Measurements from ENCODE around the gene MTCL3. TPM values are rescaled to one million over a fixed set of nuclear protein-coding genes. Genes with fewer than 3 reads are reported as not detected.
"Not testable (repeated sequence)": the region's sequence is repeated elsewhere in the genome, so short reads cannot be mapped to it uniquely, and the experiment has no call there.

MTCL3 gene

GRCh38 chr6:127441881-127442280, 77.3 kb downstream of the MTCL3 start:
- Histone ChIP-seq H3K4me1 (ENCODE audit: insufficient read depth, low read length) (no peaks in the 10 kb centered on the region), H3K27me3 (ENCODE audit: insufficient read depth, low read length) (no peaks in the 10 kb centered on the region)

GRCh38 chr6:127439718-127440117, 79.4 kb downstream of the MTCL3 start:
- no peaks in the 10 kb centered on the region for H3K9me3 ChIP-seq (ENCODE audit: low read depth, low read length)
- no peaks in the 10 kb centered on the region for H3K27me3 ChIP-seq (ENCODE audit: insufficient read depth, low read length)
- H3K4me1 ChIP-seq (ENCODE audit: insufficient read depth, low read length) = no peaks in the 10 kb centered on the region
- no peak overlapping the region for H3K4me3 ChIP-seq (ENCODE audit: low read length)

More at GRCh38 chr6:127441881-127442280, 77.3 kb downstream of the MTCL3 start:
- Histone ChIP-seq H3K9me3 (ENCODE audit: low read depth, low read length) (no peaks in the 10 kb centered on the region), H3K4me3 (ENCODE audit: low read length) (no peak overlapping the region)

GRCh38 chr6:127436578-127437110, 82.5 kb downstream of the MTCL3 start:
- H3K27me3 ChIP-seq (ENCODE audit: insufficient read depth, low read length) = no peaks in the 10 kb centered on the region
- H3K4me3 ChIP-seq (ENCODE audit: low read length) = no peak overlapping the region
- H3K4me1 ChIP-seq (ENCODE audit: insufficient read depth, low read length) = no peaks in the 10 kb centered on the region
- H3K9me3 ChIP-seq (ENCODE audit: low read depth, low read length) = no peaks in the 10 kb centered on the region

GRCh38 chr6:127435626-127436220, 83.4 kb downstream of the MTCL3 start:
- H3K27me3 ChIP-seq (ENCODE audit: insufficient read depth, low read length) = no peaks in the 10 kb centered on the region

GRCh38 chr6:127434651-127435050, 84.5 kb downstream of the MTCL3 start:
- H3K4me1 ChIP-seq (ENCODE audit: insufficient read depth, low read length) = no peaks in the 10 kb centered on the region
- H3K9me3 ChIP-seq (ENCODE audit: low read depth, low read length) = no peaks in the 10 kb centered on the region
- no peaks in the 10 kb centered on the region for H3K27me3 ChIP-seq (ENCODE audit: insufficient read depth, low read length)
- H3K4me3 ChIP-seq (ENCODE audit: low read length) = no peak overlapping the region

More at GRCh38 chr6:127435626-127436220, 83.4 kb downstream of the MTCL3 start:
- H3K9me3 ChIP-seq (ENCODE audit: low read depth, low read length) = no peaks in the 10 kb centered on the region
- no peaks in the 10 kb centered on the region for H3K4me1 ChIP-seq (ENCODE audit: insufficient read depth, low read length)
- no peak overlapping the region for H3K4me3 ChIP-seq (ENCODE audit: low read length)

- H3K4me3 ChIP-seq (ENCODE audit: low read length); H3K27me3 ChIP-seq (ENCODE audit: insufficient read depth, low read length); H3K4me1 ChIP-seq (ENCODE audit: insufficient read depth, low read length); H3K9me3 ChIP-seq (ENCODE audit: low read depth, low read length): not testable (repeated sequence)
These were observed 90.6 kb downstream of the MTCL3 start for GRCh38 chr6:127428562-127428961.

- no peak overlapping the region for H3K4me3 ChIP-seq (ENCODE audit: low read length)
- H3K27me3 ChIP-seq (ENCODE audit: insufficient read depth, low read length) = no peaks in the 10 kb centered on the region
- H3K9me3 ChIP-seq (ENCODE audit: low read depth, low read length) = no peaks in the 10 kb centered on the region
- H3K4me1 ChIP-seq (ENCODE audit: insufficient read depth, low read length) = peaks cover 5% of the 10 kb centered on the region
These were observed 95.2 kb downstream of the MTCL3 start for GRCh38 chr6:127423921-127424320.

Other genes with a start within 250 kb of the MTCL3 start
- 17.9 TPM for gene ECHDC1, start 175.7 kb downstream of the MTCL3 start, total RNA-seq
- 1.0 TPM for gene KIAA0408, start 59.9 kb downstream of the MTCL3 start, total RNA-seq
- gene C6orf58, start 57.8 kb upstream of the MTCL3 start, total RNA-seq = not detected

Data from mononuclear cell (primary cell).